Midbrain (tissue), 1 donor: ENCODE measurements around the gene ARHGAP24.

Experiments used
- DNase-seq: peaks from one replicate; lab custom pipeline; 2025; lab: John Stamatoyannopoulos, UW

ARHGAP24 gene

DNA sequence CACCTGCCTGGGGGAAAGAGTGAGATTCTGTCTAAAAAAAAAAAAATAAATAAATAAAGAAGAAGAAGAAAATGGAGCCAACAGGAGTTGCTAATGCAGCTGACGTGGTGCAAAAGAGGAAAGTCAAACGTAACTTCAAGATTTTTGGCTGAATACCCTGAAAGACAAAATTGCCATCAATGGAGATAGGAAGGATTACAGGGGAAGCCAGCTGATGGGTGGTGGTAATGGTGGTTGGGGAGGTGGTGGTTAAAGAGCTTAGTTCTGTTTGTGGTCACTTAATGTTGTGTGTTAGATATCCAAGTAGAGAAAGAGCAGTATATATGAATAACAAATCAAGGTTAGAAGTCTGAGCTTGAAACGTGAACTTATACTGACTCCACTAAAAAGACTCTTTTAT lies 225.4 kb downstream of the ARHGAP24 start:
- DNase-seq = no peak

DNA sequence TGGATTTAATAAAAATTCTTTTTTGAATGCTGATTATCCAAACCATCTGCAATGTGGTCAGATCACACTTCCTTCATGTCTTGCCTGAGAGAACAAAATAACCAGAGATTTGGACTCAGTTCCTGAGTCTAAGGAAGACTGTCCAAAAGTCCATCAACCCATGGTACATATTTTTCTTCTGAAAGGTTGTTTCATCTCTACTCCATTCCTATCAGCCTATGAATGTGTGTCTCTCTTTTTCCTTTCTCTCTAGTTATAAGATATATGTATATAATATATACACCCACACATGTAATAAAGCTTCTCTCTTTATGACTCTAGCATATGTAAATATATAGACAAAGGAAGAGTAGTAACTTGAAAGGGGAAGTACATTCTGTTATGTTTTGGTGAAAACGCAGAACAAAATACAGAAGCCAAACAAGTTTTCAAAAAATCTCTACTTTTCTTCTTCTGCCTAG lies 226.9 kb downstream of the ARHGAP24 start:
- DNase-seq = no peak

- no peak for DNase-seq
These were observed 228.1 kb downstream of the ARHGAP24 start for GRCh38 chr4:85703096-85703495.

GRCh38 chr4:85707611-85708010 lies 232.7 kb downstream of the ARHGAP24 start:
- DNase-seq = no peak

- no peak for DNase-seq
These were observed 233.5 kb downstream of the ARHGAP24 start for GRCh38 chr4:85708468-85708867.

GRCh38 chr4:85713005-85713404 lies 238.1 kb downstream of the ARHGAP24 start:
- DNase-seq = no peak

GRCh38 chr4:85715991-85716737 lies 241.2 kb downstream of the ARHGAP24 start:
- DNase-seq = no peak

- no peak for DNase-seq
These were observed 242.4 kb downstream of the ARHGAP24 start for GRCh38 chr4:85717351-85717750.

- no peak for DNase-seq
These were observed 242.9 kb downstream of the ARHGAP24 start for GRCh38 chr4:85717847-85718246.

- no peak for DNase-seq
These were observed 245.8 kb downstream of the ARHGAP24 start for GRCh38 chr4:85720735-85721134.

DNA sequence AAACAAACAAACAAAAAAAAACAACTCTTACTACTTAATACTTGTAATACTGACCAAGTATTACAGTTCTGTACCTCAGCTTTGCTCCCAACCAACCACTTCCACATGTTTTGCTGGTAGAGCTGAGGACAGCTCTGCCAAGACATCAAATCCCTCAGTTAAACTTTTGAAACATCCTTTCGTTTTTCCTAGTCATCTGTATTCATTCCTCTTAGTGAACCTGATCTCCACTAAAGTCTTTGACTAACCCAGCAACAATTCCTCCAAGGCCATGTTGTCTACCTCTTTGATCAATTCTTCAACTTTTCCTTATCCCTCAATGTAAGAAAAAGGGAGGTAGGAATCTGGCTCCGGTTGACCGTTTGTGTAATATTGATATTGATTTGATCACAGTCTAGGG lies 247.5 kb downstream of the ARHGAP24 start:
- DNase-seq = no peak

- no peak for DNase-seq
These were observed 247.9 kb downstream of the ARHGAP24 start for GRCh38 chr4:85722807-85723206.

DNA sequence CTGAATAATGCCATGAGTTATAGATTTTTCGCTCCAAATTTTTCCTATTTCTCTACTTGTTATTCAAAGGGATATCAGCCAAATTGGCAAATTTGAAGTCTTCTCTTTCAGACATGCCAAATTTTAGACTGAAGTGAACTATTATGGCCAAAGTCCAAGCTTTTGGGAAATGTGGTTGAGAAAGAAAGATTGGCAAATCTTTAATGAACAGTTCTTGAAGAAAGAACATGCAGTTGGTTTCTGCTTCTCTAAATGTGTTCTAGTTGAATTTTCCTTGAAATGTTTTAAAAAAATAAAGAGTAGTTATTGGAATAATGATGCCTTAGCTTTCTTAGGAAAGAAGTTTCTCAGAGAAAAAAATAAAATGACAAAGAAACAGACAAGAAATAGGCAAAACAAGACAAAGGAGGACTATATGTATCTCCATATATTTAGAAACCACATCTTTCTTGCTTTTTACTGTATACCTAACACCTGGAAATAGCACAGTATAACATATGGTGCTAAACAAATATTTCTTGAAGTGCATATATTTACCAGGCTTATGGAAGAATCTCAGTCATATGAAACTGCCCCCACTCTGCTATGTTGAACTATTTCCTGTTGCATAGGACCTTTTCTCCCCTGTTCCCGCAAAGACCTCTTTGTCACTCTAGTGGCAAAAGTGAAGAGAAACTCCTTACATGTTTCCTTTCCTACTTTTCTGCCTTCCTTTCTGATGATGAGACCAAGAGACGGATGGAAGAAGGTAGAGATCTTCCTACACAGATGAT lies 250.0 kb downstream of the ARHGAP24 start:
- DNase-seq = peak; percentile 65

- no peak for DNase-seq
These were observed 250.8 kb downstream of the ARHGAP24 start for GRCh38 chr4:85725721-85726170.

DNA sequence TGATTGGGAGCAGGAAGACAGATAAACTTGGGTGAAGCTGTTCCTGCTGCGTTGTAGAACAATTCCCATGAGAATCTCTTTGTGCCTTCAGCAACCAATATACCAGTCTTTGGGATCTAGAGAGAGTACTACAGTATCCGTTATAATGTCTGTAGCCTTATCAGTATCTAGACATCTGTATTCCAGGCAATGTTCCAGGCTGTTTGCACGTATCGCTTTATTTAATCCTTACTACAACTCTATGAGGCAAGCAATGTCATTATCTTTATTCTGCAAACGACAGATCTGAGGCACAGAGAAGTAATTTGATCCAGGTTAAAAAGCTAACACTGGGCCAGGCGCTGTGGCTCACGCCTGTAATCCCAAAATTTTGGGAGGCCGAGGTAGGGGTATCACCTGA lies 251.6 kb downstream of the ARHGAP24 start:
- no peak for DNase-seq

- no peak for DNase-seq
These were observed 253.5 kb downstream of the ARHGAP24 start for GRCh38 chr4:85728464-85728863.

DNA sequence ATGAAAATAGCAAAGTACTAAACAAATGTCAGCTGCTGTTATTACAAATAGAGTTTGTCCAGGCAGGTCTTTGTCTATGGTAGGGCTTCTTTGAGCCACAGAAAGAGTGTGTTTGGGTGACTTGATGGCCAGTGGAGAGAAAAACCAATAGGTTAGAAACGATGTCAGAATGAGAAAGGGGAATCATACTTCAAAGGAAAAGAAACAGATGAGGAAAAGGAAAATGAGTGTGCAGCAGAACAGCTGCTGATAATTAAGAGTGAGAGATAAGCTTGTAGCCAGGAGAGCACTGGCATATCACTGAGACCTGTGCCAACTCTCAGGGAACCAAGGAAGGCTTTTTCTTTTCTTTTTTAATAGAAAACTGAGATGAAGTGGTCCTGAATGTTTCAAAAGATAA lies 257.2 kb downstream of the ARHGAP24 start:
- no peak for DNase-seq

GRCh38 chr4:85733798-85734197 lies 258.8 kb downstream of the ARHGAP24 start:
- DNase-seq = no peak

- DNase-seq = no peak
These were observed 259.5 kb downstream of the ARHGAP24 start for GRCh38 chr4:85734424-85734831.

DNA sequence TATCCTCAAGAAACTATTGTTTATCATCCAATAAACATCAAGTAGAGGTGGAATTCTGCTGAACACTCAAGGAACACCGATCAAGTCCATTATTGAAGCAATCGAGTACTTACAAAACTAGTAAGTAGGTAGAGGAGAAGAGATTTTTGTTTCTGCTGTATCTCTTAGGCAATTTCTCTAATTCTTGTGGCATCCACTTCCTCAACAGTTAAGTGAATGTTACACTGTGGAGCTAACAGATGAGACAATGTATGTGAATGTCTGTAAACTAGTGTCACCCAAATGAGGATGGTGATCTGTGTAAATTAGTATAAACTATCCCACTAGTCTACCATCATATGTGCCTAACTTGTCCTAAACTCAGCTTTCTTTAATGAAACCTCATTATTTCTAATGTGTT lies 261.6 kb downstream of the ARHGAP24 start:
- DNase-seq = no peak

DNA sequence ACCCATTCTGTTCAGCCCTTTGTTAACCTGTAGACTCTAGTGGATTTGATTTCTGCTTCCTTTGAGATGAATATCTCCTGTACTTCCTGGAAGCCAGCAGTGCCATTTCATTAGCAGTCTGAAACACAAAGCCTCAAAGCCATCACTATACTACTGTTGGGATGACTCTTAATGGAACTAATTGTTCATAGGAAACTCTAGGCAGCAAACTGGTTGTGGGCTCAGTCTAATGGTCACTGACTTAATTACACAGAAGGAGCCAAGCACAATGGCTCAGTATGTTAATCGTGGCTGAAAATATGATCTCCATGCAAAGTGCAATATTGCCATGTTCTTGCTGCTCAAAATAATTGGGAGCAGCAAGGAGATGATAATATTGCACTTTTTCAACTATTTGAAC lies 262.3 kb downstream of the ARHGAP24 start:
- DNase-seq = no peak

GRCh38 chr4:85738721-85739120 lies 263.8 kb downstream of the ARHGAP24 start:
- no peak for DNase-seq

GRCh38 chr4:85740431-85740861 lies 265.5 kb downstream of the ARHGAP24 start:
- no peak for DNase-seq
